ENCODE results near the gene GBP1.
"Not testable (repeated sequence)": the region's sequence is repeated elsewhere in the genome, so short reads cannot be mapped to it uniquely, and the experiment has no call there.

Gene GBP1

DNA sequence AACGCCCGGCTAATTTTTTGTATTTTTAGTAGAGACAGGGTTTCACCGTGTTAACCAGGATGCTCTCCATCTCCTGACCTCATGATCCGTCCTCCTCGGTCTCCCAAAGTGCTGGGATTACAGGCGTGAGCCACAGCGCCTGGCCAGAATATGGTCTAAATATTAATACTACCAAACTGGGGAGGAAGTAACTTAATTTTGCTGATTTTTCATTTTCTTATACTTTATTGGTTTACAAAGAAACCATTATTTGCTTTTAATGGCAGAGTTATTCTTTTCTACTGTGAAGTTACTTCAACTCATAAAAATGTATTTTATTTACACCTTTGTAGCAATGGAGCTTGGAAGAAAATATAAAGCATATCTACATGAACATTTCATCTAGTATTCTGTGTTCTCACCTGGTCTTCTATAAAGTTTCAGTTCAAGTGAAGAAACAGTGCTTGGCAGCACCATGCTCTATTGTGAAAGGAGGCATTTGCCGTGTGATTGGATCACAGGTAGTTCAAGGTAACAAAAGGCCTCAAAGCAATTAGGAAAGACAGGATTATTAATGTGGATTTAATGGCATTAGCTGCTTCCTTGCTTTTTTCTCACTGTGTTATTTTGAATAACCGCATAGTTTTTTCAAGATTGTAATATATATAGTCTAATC lies 13.6 kb downstream of the GBP1 start:
- no peak for DNase-seq

GRCh38 chr1:89050649-89051033 lies 14.4 kb downstream of the GBP1 start:
- no peak for DNase-seq

DNA sequence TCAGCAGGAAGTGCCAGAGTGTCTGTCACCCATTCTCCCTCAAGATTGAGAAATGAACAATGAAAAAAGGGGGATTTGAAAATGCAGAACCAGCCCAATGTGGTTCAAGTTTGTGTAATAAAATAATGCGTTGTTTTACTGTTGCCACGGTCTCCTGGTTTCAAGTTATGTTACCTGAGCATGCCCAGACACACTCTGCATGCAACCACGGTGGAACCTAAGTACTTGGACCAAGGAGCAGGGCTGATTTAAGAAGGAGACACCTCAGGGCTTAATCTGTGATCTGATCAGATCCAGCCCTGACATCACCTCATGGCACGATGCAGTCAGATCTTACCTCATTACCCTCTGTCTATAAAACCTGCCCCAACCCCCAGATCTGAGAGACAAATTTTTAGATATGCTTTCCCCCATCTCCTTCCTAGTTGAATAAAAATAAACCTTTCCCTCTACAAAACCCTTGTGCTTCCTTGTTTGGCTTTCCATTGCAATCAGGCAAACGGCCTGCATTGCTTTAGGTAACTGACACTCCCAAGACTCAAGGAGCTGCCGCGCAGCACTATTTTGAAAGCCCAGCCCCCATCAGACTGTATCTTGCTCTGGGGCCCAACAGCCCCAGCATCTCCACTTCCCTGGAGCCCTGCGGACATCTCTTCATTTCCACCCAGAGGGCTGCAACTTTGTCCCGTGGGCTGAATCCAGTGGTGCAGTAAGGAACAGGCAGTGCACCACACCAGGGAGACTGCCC lies 14.9 kb downstream of the GBP1 start:
- DNase-seq = not testable (repeated sequence)

DNA sequence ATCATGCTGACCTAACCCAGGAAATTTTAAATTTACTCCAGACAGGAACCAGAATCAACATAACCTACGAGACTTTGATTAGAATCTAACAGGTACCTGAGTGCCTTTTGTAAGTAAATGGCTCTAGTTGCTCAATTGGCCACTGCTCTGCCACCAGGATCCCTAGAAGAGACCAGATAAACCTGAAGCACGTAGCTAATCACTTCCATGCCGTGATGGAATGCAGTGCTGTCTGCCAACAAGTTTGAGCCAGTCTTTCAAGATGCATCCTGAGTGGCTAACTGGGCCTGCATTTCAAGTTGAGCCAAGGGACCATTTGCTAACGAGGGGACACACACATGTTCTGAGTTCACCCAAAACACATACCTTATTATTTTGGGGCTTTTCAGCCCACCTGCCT lies 15.8 kb downstream of the GBP1 start:
- not testable (repeated sequence) for DNase-seq

DNA sequence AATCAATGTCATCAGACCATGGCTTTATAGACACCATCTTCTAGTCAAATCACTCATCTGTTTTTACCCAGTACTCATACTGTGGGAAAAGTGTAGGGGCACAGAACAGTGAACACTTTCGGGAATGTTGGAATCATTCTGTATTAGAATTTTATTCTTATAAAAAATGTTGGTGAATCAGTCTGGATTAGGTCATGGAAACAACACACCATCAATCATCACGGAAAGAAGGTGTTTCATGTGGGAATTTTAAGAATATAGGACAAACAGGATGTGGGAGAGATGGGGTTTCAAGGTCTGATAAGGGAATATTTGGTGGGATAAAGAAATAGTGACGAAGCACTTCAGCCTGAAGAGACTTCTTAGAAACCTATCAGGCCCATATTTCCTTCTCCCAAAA lies 17.3 kb downstream of the GBP1 start:
- DNase-seq = peak; percentile 67

GRCh38 chr1:89046318-89047183 lies 18.5 kb downstream of the GBP1 start:
- not testable (repeated sequence) for DNase-seq

DNA sequence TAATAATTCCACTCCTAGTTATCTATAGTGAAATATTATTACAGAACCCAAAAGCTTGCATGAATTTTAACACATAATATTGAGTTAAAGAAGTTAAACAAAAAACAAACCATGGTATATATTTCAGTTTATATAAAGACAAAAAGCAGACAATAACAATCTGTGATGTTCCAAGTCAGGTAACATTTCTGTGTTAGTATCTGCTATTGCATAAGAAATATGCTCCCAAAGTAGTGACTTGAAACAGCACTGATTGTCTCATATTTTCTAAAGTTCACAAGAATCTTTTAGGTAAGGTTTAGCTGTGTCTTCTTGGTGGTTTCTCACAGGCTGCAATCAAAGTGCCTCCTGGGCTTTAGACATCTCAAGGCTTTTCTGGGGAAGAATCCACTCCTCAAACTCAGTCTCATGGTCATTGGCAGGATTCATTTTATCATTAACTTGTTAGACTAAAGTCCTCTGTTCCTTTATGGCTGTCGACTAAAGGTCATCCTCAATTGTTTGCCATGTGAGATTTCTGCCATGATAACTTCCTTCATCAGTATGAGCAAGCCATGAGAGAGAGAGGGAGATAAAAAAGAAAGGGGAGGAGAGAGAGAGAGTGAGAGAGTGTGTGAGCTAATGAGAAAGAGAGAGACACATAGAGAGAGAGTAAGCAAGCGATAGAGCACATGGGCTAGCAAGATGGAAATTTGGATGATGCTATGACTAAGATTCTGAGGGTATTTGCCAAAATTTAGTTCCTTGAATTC lies 19.9 kb downstream of the GBP1 start:
- no peak for DNase-seq

- DNase-seq = no peak
Measured at GRCh38 chr1:89043940-89044339, 21.1 kb downstream of the GBP1 start.

DNA sequence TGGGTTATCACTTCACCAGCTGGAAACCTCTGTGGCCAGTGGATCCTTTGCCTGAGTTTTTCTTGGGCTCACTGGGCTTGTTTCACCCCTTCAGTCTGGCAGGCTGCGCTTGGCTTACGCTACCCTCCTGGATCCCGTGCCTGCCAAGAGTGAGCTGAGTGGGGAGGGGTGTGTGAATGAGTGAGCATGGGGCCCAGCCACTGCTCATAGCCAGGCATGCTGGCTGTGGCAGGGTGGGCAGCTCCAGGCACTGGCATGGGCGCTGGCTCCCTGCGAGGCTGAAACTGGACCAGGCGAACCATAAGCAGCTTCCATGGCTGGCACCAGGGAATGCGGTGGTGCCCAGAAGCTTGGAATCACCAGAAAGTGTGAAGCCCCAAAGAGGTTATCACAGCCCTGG lies 22.5 kb downstream of the GBP1 start:
- no peak for DNase-seq

DNA sequence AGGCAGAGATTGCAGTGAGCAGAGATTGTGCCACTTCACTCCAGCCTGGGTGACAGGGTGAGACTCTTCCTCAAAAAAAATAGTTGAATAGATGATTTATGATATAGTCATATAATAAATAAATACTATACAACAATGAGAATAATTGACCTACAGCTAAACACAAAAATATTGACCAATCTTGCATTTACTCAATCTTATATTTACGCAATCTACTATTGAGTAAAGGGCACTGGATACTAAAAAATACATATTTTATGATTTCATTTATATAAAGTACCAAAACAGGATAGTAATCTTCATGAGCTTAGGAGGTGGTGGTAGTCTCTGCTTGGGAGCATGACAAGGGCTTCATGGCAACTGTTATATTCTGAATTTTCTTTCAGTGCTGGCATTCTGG lies 23.3 kb downstream of the GBP1 start:
- DNase-seq = no peak

DNA sequence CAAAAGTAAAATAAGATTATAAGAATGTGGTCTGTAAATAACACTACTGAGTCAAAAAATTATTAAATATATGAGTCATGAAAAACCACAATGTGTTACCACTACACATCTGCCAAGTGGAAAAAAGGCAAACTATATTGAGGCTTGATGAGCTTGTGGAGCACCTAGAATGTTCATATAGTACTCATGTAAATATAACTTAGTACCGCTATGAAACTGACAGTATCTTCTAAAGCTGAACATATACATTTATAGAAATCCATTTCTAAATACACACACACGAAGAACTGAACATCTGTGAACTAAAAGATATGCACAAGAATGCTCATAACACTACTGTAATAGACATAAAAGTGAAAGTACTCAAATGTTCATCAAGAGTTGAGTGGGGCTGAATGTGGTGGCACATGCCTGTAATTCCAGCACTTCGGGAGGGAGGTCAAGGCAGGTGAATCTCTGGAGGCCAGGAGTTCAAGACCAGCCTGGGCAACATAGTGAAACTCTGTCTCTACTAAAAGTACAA lies 23.8 kb downstream of the GBP1 start:
- peak; percentile 79 for DNase-seq

GRCh38 chr1:89040315-89040626 lies 24.7 kb downstream of the GBP1 start:
- DNase-seq = no peak

DNA sequence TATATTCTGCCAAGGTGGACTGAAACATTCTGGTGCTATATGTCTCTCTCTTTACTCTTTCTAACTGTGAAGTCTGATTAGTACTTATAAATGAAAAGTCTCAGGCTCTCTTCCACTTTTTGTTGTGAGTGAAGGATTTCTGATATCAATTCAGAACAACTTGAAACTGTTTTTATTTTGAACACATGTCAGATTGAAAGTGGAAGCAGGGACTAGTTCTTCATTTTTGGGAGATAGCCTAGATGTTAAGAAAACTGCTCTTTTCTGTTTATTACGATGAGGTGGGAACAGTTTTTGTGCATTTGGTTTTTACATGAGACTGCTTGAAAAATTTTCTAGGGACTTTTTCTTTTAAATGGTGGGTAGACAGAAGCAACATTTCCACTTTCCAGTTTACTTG lies 27.8 kb downstream of the GBP1 start:
- DNase-seq = no peak

- no peak for DNase-seq
Measured at GRCh38 chr1:89035080-89035479, 29.9 kb downstream of the GBP1 start.

DNA sequence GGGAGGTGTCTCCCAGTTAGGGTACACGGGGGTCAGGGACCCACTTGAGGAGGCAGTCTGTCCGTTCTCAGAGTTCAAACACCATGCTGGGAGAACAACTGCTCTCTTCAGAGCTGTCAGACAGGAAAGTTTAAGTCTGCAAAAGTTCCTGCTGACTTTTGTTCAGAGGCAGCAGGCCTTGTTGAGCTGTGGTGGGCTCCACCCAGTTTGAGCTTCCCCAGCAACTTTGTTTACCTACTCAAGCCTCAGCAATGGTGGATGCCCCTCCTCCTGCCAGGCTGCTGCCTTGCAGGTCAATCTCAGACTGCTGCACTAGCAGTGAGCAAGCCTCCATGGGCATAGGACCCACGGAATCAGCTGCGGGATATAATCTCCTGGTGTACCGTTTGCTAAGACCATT lies 31.0 kb downstream of the GBP1 start:
- not testable (repeated sequence) for DNase-seq

DNA sequence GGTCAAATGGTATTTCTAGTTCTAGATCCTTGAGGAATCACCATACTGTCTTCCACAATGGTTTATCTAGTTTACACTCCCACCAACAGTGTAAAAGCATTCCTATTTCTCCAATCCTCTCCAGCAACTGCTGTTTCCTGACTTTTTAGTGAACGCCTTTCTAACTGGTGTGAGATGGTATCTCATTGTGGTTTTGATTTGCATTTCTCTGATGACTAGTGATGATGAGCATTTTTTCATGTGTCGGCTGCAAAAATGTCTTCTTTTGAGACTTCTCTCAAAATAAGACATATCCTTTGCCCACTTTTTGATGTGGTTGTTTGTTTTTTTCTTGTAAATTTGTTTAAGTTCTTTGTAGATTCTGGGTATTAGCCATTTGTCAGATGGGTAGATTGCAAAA lies 36.0 kb downstream of the GBP1 start:
- DNase-seq = not testable (repeated sequence)

DNA sequence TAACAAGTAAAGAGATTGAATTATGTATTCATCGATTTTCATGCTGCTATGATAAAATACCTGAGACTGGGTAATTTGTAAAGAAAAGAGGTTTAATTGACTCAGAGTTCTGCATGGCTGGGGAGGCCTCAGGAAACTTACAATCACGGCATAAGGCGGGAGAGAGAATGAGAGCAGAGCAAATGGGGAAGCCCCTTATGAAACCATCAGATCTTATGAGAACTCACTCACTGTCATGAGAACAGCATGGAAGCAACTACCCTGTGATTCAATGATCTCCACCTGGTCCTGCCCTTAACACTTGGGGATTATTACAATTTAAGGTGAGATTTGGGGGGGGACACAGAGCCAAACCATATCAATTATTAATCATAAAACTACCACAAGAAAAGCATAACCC lies 39.1 kb downstream of the GBP1 start:
- DNase-seq = no peak

DNA sequence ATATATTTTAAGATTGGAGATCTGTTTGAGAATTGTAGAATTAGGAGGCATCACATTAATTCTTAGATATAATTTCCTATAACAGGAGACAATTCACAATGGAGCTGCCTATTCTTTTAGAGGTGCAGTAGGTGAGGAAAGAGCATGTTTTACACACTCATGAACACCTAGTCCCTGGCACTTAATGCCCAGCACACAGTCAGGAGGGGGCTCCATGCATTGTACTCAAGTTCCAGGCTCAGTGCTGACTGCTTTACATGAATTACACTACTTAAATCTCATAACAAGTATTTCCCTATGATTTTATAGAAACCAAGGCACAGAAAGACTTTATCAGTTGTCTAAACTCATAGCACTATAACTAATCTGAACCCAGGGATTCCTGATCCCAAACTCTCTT lies 42.0 kb downstream of the GBP1 start:
- DNase-seq = no peak

GRCh38 chr1:89022167-89022959 lies 42.6 kb downstream of the GBP1 start, which contains the start of gene GBP3:
Gene GBP3 (minus strand): TSS chr1:89022866. CDS start chr1:89020721, 2,145 bp downstream.
- peak; percentile 63 for DNase-seq

DNA sequence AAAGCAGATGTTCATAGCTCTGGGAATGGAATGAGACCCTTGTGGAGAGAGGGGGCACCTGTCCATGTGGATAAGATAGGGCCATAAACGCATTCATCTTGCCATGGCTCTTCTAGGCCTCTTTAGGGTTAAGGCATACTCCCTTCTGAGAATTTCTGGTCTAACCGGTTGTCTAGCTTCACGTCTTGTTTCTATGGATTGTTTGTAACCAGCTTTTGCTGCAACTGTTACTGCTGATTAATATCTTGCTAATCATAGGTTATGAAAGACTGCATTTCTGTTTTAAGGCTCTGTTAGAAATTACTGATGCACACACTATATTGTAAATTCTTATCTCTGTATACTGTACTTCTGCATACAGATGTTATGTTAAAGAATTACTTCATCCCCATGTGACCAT lies 46.7 kb downstream of the GBP1 start:
- DNase-seq = not testable (repeated sequence)

GRCh38 chr1:89008511-89008910 lies 56.5 kb downstream of the GBP1 start:
- no peak for DNase-seq

Data from fibroblast of upper back skin (primary cell).